ENCODE data around the gene NLRP4.

Gene NLRP4

GRCh38 chr19:55838906-55839305 lies 2.6 kb downstream of the NLRP4 start:
- in situ Hi-C loops (cut with MboI; ENCODE audit: low sequenced_read_pairs, unreplicated experiment): no loop called here
- TF ChIP-seq CTCF (IDR thresholded peaks at IDR 0.05; ENCODE audit: borderline replicate concordance, control extremely low read depth, extremely low read depth, insufficient read depth, missing control alignments): no peak
- no peak for DNase-seq (ENCODE audit: low spot score)

- TF ChIP-seq CTCF (IDR thresholded peaks at IDR 0.05; ENCODE audit: borderline replicate concordance, control extremely low read depth, extremely low read depth, insufficient read depth, missing control alignments): no peak
- no peak for DNase-seq (ENCODE audit: low spot score)
- in situ Hi-C loops (cut with MboI; ENCODE audit: low sequenced_read_pairs, unreplicated experiment): no loop called here
These were observed 18.8 kb downstream of the NLRP4 start for GRCh38 chr19:55855160-55855559.

GRCh38 chr19:55857149-55857548 lies 20.8 kb downstream of the NLRP4 start:
- no peak for DNase-seq (ENCODE audit: low spot score)
- no peak for TF ChIP-seq CTCF (IDR thresholded peaks at IDR 0.05; ENCODE audit: borderline replicate concordance, control extremely low read depth, extremely low read depth, insufficient read depth, missing control alignments)
- in situ Hi-C loops (cut with MboI; ENCODE audit: low sequenced_read_pairs, unreplicated experiment): no loop called here

- in situ Hi-C loops (cut with MboI; ENCODE audit: low sequenced_read_pairs, unreplicated experiment): no loop called here
- DNase-seq (ENCODE audit: low spot score): no peak
- no peak for TF ChIP-seq CTCF (IDR thresholded peaks at IDR 0.05; ENCODE audit: borderline replicate concordance, control extremely low read depth, extremely low read depth, insufficient read depth, missing control alignments)
These were observed 21.6 kb downstream of the NLRP4 start for GRCh38 chr19:55857974-55858373.

GRCh38 chr19:55858401-55858800 lies 22.1 kb downstream of the NLRP4 start:
- in situ Hi-C loops (cut with MboI; ENCODE audit: low sequenced_read_pairs, unreplicated experiment): no loop called here
- TF ChIP-seq CTCF (IDR thresholded peaks at IDR 0.05; ENCODE audit: borderline replicate concordance, control extremely low read depth, extremely low read depth, insufficient read depth, missing control alignments): no peak
- no peak for DNase-seq (ENCODE audit: low spot score)

- DNase-seq (ENCODE audit: low spot score): no peak
- in situ Hi-C loops (cut with MboI; ENCODE audit: low sequenced_read_pairs, unreplicated experiment): no loop called here
- no peak for TF ChIP-seq CTCF (IDR thresholded peaks at IDR 0.05; ENCODE audit: borderline replicate concordance, control extremely low read depth, extremely low read depth, insufficient read depth, missing control alignments)
These were observed 22.6 kb downstream of the NLRP4 start for GRCh38 chr19:55858969-55859368.

GRCh38 chr19:55866521-55866920 lies 30.2 kb downstream of the NLRP4 start:
- DNase-seq (ENCODE audit: low spot score): no peak
- in situ Hi-C loops (cut with MboI; ENCODE audit: low sequenced_read_pairs, unreplicated experiment): no loop called here
- no peak for TF ChIP-seq CTCF (IDR thresholded peaks at IDR 0.05; ENCODE audit: borderline replicate concordance, control extremely low read depth, extremely low read depth, insufficient read depth, missing control alignments)
